HPDE6-E6E7 (cell line): ENCODE data around the gene LRRC8C.
A peak's percentile ranks its signal among the peaks of the same experiment; 100 is the strongest.

ENCODE experiments used
- DNase-seq: peaks from one replicate; pipeline ENCODE4 v3.0.0; 2011; ENCODE audit warnings: missing footprints; ENCODE audit errors: extremely low spot score

Gene LRRC8C

GRCh38 chr1:89763649-89763986 lies 130.7 kb downstream of the LRRC8C start:
- DNase-seq, result no peak

- no peak for DNase-seq
Observed at GRCh38 chr1:89765774-89766173, 132.9 kb downstream of the LRRC8C start.

- DNase-seq, result peak; percentile 60
Observed at GRCh38 chr1:89767618-89768017, 134.7 kb downstream of the LRRC8C start.
